ENCODE data around the gene HAUS7. TPM values are rescaled to one million over a fixed set of nuclear protein-coding genes. Genes with fewer than 3 reads are reported as not detected.

Gene HAUS7
- total RNA-seq, 1 experiment from 2014 or later: 46.5 TPM

- TF ChIP-seq ERG (CRISPR knock-in tag; IDR thresholded peaks at IDR 0.05): no peak
Measured at GRCh38 chrX:153505361-153505760, 35.0 kb upstream of the HAUS7 start (continued).

GRCh38 chrX:153504445-153505016, 34.2 kb upstream of the HAUS7 start:
- CTCF ChIA-PET: no interaction called here

More at GRCh38 chrX:153504445-153505016, 34.2 kb upstream of the HAUS7 start:
- Mint-ChIP-seq H3K4me1 (no peaks in the 10 kb centered on the region), H3K27me3 (ENCODE audit: low read depth) (no peaks in the 10 kb centered on the region), H3K36me3 (no peaks in the 10 kb centered on the region), H3K4me3 (no peak overlapping the region), H3K27ac (no peak overlapping the region), H3K9me3 (peaks cover 6% of the 10 kb centered on the region; the same call in 1 of the 2 replicates)
- DNase-seq (ENCODE audit: low spot score) (no peak), ATAC-seq (no peak)
- TF ChIP-seq FOXP4 (CRISPR knock-in tag; IDR thresholded peaks at IDR 0.05) (no peak), ZNF425 (CRISPR knock-in tag; conservative IDR thresholded peaks at IDR 0.05) (no peak), IRF1 (CRISPR knock-in tag; IDR thresholded peaks at IDR 0.05) (no peak), ERG (CRISPR knock-in tag; IDR thresholded peaks at IDR 0.05) (no peak), ZNF396 (CRISPR knock-in tag; IDR thresholded peaks at IDR 0.05; ENCODE audit: borderline replicate concordance) (no peak), KAT7 (CRISPR knock-in tag; IDR thresholded peaks at IDR 0.05; ENCODE audit: borderline replicate concordance) (no peak), AFF4 (CRISPR knock-in tag; IDR thresholded peaks at IDR 0.05; ENCODE audit: borderline replicate concordance) (no peak), ZNF671 (CRISPR knock-in tag; IDR thresholded peaks at IDR 0.05) (no peak), AR (CRISPR knock-in tag; IDR thresholded peaks at IDR 0.05) (no peak), NFATC4 (CRISPR knock-in tag; IDR thresholded peaks at IDR 0.05) (no peak), RORB (CRISPR knock-in tag; IDR thresholded peaks at IDR 0.05) (no peak), ZBTB21 (CRISPR knock-in tag; IDR thresholded peaks at IDR 0.05; ENCODE audit: borderline replicate concordance) (no peak), ATF1 (CRISPR knock-in tag; IDR thresholded peaks at IDR 0.05) (no peak), FOXJ3 (CRISPR knock-in tag; IDR thresholded peaks at IDR 0.05; ENCODE audit: borderline replicate concordance) (no peak), E2F4 (CRISPR knock-in tag; IDR thresholded peaks at IDR 0.05; ENCODE audit: borderline replicate concordance, low read depth) (no peak)
- POLR2A ChIA-PET: no interaction called here

All from WTC11 (cell line).